Activated CD8-positive, alpha-beta T cell treated with anti-CD3 and anti-CD28 coated beads, Interleukin-2, amount 10 ng/mL, durations not matched to agents 7 days and 5 days (primary cell): ENCODE measurements around the gene CAPN14. TPM values are rescaled to one million over a fixed set of nuclear protein-coding genes. Genes with fewer than 3 reads are reported as not detected.

Source experiments
- ATAC-seq: fragments of 150-1000 bp; cut with Tn5 transposase; one replicate; pipeline ENCODE4 v1.10.0; 2021; ENCODE audit warnings: moderate library complexity
- CTCF ChIA-PET: fragments of 350-600 bp; sonication (Branson Sonifier 250); formaldehyde crosslinking; loops from one replicate; lab custom pipeline; 2021; ENCODE audit warnings: antibody characterized with exemption; lab: Charles Lee
- POLR2A ChIA-PET: fragments of 350-600 bp; sonication (Branson Sonifier 250); formaldehyde crosslinking; loops from one replicate; lab custom pipeline; 2021; ENCODE audit warnings: antibody characterized with exemption; lab: Charles Lee
- DNase-seq: peaks from one replicate; pipeline ENCODE4 v3.0.0-alpha.2; 2020
- H3K27ac Mint-ChIP-seq: one replicate; pipeline ENCODE4 v1.8.0; 2021; ENCODE audit warnings: mild to moderate bottlenecking, mixed read lengths
- H3K27me3 Mint-ChIP-seq: one replicate; pipeline ENCODE4 v1.8.0; 2021; ENCODE audit warnings: low read depth, mixed read lengths
- H3K36me3 Mint-ChIP-seq: one replicate; pipeline ENCODE4 v1.8.0; 2021; ENCODE audit warnings: low read depth, mixed read lengths
- H3K4me1 Mint-ChIP-seq: one replicate; pipeline ENCODE4 v1.8.0; 2021; ENCODE audit warnings: low read depth, mixed read lengths
- H3K4me3 Mint-ChIP-seq: one replicate; pipeline ENCODE4 v1.8.0; 2021; ENCODE audit warnings: mild to moderate bottlenecking, mixed read lengths
- H3K9me3 Mint-ChIP-seq: one replicate; pipeline ENCODE4 v1.8.0; 2022; ENCODE audit warnings: mixed read lengths; ENCODE audit not compliant: insufficient read depth
- total RNA-seq, 2 experiments: library from RNA; stranded (reverse); gene quantifications; one replicate each; pipeline ENCODE4 v1.2.3, GENCODE V29; 2021

The CAPN14 gene
- total RNA-seq, 2 experiments from 2014 or later = not detected

DNA sequence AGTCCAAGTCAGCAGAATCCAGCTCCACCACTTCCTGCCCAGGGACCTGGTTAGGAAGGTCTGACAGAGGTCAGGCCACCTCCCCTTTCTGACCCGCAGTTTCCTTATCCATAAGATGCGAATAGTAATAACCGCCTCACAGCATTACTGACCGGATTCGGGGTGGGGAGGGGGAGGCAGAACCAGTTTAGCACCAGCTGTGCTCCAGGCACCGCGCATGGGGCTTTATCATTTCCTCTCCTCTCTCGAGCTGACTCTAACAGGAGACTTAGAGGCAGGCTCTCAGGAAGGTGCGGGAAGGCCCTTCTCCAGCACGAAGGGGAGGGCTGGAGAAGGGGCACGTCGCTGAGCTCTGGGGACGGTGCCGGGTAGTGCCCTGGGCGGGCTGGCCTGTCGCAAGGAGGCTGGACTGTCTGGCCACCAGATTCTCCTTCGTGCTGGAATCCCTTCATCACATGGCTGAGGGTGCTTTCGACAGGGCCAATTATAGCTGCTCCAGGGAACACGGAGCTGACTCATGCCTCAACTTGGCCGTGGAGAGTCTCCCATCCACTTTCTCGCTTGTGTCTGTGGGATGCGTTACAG is 22.4 kb upstream of the CAPN14 start:
- Mint-ChIP-seq H3K4me1 (peaks cover 13% of the 10 kb centered on the region), H3K36me3 (no peaks in the 10 kb centered on the region), H3K27me3 (no peaks in the 10 kb centered on the region), H3K27ac (no peak overlapping the region), H3K4me3 (no peak overlapping the region), H3K9me3 (no peaks in the 10 kb centered on the region)
- ChIA-PET POLR2A (no interaction called here), CTCF (no interaction called here)
- ATAC-seq (no peak), DNase-seq (no peak)

DNA sequence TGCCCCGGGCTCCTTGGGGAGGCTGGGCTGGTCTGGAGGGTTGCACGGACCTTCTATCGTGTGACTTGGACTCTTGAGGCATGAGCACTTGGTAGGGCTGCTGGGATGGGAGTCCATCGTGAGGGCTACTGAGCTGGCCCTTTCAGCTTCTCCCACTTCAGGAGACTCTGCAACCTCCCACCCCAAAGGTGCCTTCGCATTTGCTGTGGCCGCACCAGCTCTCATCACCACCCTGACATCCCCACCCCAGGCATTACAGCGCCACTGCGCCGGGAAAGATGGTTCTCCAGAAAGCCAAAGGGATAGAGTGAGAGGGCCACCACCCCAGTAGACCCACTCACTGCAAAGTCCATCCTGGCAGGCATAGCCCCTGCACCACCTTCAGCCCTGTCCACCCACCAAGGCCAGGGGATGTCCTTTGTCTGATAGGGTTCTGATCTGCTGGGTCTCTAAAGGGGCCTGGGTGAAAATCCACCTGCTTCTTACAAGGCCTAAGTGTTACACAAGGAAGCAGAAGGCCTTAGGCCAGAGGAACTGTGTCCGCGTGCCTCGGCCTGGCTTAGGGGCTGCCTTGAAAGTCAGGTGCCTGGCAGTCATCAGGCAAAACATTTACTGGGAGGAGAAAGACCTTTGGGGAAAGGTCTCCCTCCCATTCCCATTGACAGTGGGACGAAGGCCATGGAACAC is 21.7 kb upstream of the CAPN14 start:
- Mint-ChIP-seq H3K36me3 (no peaks in the 10 kb centered on the region), H3K9me3 (no peaks in the 10 kb centered on the region), H3K4me3 (no peak overlapping the region), H3K27ac (no peak overlapping the region), H3K27me3 (no peaks in the 10 kb centered on the region), H3K4me1 (peaks cover 13% of the 10 kb centered on the region)
- POLR2A ChIA-PET = no interaction called here
- CTCF ChIA-PET = no interaction called here
- no peak for DNase-seq
- ATAC-seq = no peak

DNA sequence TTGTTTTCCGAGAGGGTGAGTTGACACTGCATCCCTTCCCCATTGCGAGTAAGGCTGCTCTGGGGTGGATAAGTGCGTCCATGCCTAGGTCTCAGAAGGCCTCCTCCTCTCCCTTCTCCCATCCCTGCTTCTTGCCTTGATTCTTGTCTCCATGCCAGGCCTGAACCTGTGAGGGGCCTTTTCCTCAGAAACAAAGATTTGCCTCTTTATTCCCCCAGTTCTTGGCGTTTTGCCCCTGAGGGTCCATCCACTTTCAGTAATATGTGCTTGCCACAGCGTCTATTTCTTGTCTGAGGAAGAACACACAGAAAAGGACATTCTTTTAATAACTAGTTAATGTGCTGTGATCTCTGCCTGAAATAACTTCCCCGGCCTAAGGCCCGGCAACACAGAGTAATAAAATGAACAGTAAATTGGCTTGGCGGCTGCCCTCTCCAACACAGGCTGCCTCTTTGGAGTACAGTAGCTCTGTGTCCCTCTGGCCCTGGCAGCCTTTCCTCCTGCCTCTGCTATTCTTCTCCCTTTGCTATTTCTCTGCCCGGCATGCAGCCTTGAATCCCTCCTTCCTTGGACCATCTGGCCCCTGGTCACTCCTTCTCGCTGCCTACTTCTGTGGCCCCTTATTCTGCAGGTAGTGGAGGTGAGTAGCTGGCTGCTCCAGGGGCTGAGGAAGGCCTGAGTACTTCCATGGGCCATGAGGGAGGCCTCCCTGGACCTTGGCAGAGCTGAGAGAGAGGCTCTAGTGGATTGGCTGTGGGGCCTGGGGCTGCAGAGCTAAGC is 21.0 kb upstream of the CAPN14 start:
- ChIA-PET POLR2A (no interaction called here), CTCF (no interaction called here)
- no peak for ATAC-seq
- no peaks in the 10 kb centered on the region for H3K9me3 Mint-ChIP-seq
- H3K4me3 Mint-ChIP-seq = no peak overlapping the region
- no peak overlapping the region for H3K27ac Mint-ChIP-seq
- no peaks in the 10 kb centered on the region for H3K27me3 Mint-ChIP-seq
- no peak for DNase-seq
- no peaks in the 10 kb centered on the region for H3K36me3 Mint-ChIP-seq
- H3K4me1 Mint-ChIP-seq = peaks cover 18% of the 10 kb centered on the region

DNA sequence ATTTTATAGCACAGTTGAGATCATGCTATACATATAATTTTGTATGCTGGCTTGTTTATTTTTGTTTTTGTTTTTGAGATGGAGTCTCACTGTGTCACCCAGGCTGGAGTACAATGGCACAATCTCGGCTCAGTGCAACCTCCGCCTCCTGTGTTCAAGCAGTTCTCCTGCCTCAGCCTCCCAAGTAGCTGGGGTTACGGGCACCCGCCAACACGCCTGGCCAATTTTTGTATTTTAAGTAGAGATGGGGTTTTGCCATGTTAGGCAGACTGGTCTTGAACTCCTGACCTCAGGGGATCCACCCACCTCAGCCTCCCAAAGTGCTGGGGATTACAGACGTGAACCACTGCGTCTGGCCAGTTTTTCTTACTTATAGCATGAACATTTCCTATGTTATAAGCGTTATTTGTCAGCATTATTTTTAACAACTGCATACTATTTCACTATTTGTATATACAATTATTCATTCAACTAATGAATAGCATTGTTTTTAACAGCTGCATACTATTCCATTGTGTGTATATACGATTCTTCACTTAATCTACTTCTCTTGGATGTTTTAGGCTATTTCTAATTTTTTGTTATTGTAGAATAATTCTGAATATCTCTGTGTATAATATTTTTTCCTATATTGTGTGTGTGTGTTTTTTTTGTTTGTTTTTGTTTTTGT is 20.2 kb upstream of the CAPN14 start:
- Mint-ChIP-seq H3K27me3 (peaks cover 6% of the 10 kb centered on the region), H3K27ac (no peak overlapping the region), H3K36me3 (no peaks in the 10 kb centered on the region), H3K4me1 (peaks cover 20% of the 10 kb centered on the region), H3K9me3 (no peaks in the 10 kb centered on the region), H3K4me3 (no peak overlapping the region)
- CTCF ChIA-PET = no interaction called here
- ATAC-seq = no peak
- no peak for DNase-seq
- POLR2A ChIA-PET = no interaction called here

DNA sequence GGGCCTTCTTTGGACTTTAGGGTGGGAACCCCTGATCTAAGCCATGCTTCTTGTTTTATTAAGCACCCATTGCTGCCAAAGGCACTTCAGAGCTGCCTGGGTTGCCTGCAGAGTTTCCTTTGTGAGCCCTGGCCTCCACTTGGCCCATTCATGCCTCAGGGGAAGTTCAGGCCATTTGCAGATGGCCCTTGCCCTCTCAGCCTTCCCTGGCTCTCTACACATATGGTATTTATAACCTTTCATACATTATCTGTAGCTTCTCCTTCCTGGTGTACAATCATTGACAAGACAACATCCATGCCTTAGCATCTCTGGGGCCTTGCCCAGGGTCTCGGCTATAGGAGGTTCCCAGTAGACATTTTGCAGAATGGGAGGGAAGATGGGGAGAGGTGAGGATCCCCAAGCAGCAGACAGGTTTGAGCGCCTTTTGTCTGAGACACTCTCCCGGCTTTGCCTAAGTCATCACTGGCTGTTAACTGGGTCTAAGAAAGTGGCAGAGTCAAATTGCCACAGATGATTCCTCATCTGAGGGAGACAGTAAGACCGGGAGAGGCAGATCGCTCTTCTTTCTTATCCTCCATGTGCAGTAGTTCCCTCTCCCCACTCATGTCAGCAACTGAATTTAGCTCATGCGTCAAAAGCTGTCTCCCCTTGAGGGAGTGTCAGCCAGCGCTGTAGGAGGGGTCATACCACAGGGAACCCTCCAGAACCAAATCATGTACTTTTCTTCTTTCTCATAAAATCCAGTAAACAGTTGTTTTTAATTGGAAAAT is 19.3 kb upstream of the CAPN14 start:
- CTCF ChIA-PET = interaction anchor here (3.0 kb wide), 1 partner anchor 97 kb away, joined by 9 read pairs; no protein-coding TSS in a partner anchor
- ATAC-seq (no peak), DNase-seq (no peak)
- peaks cover 13% of the 10 kb centered on the region for H3K4me1 Mint-ChIP-seq
- POLR2A ChIA-PET = no interaction called here
- no peaks in the 10 kb centered on the region for H3K36me3 Mint-ChIP-seq
- H3K4me3 Mint-ChIP-seq = no peak overlapping the region
- no peaks in the 10 kb centered on the region for H3K9me3 Mint-ChIP-seq
- no peak overlapping the region for H3K27ac Mint-ChIP-seq
- peaks cover 10% of the 10 kb centered on the region for H3K27me3 Mint-ChIP-seq

DNA sequence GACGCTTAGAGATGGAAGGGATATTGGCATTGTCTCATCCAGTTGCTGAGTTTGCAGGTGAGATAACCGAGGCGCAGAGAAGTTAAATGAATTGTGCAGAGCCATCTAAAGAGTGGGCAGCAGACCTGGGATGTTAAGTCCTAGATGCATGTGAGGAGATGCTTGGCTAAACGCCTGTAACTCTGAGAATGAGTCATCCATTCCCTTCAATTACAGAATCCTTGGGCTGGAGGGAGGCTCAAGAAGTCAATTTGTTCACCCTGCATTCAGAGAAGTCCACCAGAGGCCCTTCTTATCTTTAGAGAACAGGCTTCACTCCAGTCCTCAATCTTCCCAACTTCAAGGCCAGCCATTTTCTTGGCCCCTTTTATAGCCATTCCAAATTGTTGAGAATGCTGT is 18.2 kb upstream of the CAPN14 start:
- ChIA-PET CTCF (interaction anchor here (3.0 kb wide), 1 partner anchor 98 kb away, joined by 9 read pairs; no protein-coding TSS in a partner anchor), POLR2A (no interaction called here)
- Mint-ChIP-seq H3K4me1 (peaks cover 8% of the 10 kb centered on the region), H3K4me3 (no peak overlapping the region), H3K27ac (no peak overlapping the region), H3K36me3 (no peaks in the 10 kb centered on the region), H3K27me3 (peaks cover 16% of the 10 kb centered on the region), H3K9me3 (no peaks in the 10 kb centered on the region)
- no peak for DNase-seq
- ATAC-seq = no peak

DNA sequence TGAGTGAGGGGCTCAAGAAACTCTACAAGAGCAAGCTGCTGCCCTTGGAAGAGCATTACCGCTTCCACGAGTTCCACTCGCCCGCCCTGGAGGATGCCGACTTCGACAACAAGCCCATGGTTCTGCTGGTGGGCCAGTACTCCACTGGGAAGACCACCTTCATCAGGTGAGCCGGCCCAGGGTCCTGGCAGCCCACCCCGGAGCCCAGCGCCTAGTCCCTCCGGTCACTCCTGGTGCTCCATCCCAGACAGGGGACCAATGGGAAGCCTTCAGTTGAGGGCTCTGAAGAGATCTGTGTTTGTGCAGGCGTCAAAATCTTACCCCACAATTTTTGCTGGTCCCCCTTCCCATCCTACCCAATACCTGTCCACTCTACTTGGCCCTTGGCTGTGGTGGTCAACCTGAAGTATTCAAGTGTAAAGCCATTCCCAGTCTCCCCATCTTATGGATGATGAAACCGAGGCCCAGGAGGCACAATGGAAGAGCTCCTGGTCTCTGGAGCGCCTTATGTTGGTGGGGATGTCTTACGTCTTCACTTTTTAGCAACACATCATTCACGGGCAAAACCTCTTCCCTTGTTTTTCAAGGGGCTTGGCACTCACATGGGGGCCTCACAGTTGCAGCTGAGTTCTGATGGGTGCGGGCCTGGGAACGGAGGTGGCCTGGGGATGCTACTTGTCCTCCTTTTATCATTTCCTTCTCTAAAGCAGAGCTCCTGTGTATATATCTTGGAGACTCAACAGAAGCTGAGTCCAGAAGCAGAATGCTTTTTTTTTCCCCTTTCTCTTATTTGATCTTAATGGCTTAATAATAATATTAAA is 17.6 kb upstream of the CAPN14 start:
- peaks cover 8% of the 10 kb centered on the region for H3K4me1 Mint-ChIP-seq
- ChIA-PET CTCF (interaction anchor here (3.0 kb wide), 1 partner anchor 99 kb away, joined by 9 read pairs; no protein-coding TSS in a partner anchor), POLR2A (no interaction called here)
- no peaks in the 10 kb centered on the region for H3K36me3 Mint-ChIP-seq
- H3K4me3 Mint-ChIP-seq = peak overlapping the region; percentile 23
- peaks cover 22% of the 10 kb centered on the region for H3K27me3 Mint-ChIP-seq
- H3K9me3 Mint-ChIP-seq = no peaks in the 10 kb centered on the region
- H3K27ac Mint-ChIP-seq = no peak overlapping the region
- no peak for DNase-seq
- ATAC-seq = no peak

DNA sequence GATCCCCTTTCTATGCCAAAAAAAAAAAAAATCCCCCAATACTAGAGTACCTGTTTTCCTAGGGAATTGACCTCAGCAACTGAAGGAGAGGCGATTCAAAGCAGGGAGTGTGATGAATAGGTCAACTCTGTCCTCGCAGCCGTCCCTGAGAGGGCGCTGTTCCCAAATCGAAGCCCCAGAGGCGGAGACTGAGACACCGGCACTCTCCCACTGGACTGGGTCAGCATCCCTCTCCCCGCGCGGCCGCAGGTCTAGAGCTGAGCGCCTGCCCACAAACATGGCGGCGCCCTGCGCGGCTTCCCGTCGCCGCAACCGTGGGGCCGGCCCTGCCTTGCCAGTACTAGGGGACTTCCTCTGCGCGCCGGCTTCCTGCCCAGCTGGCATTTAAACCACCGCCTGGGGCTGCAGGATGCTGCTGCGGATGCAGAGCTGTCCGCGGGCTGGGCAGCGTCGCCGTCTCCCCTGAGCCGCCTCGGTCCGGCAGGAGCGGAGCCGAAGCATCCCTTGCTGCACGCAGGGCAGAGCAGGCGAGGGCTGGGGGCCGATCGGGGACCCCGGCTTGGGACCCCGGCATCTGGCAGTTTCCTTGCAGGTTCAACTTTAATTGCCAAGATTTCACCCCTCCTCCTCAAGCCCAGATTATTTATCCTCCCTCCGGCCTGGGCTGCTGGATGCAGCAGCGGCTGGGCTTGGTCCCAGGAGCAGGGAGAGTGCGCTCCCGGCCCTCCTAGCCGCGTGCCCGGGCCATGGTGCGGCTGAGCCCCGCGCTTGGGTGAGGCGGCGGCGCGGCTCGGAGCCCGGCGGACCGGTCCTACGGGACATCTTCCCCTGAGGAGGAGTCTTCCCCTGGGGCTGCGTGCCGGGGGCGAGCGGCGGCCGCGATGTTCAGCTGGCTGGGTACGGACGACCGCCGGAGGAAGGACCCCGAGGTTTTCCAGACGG is 16.7 kb upstream of the CAPN14 start, which contains the start of gene EHD3:
TSS of gene EHD3 (plus strand) at position 412 of the 942 bp plus-strand sequence. CDS start at position 882, 470 bp downstream.
- ChIA-PET POLR2A (no interaction called here), CTCF (interaction anchor here (0.9 to 3.0 kb wide), 2 partner anchors 64 to 100 kb away, joined by 3 to 9 read pairs; no protein-coding TSS in a partner anchor)
- Mint-ChIP-seq H3K27me3 (peaks cover 25% of the 10 kb centered on the region), H3K9me3 (no peaks in the 10 kb centered on the region), H3K36me3 (no peaks in the 10 kb centered on the region), H3K27ac (no peak within 1 kb of the TSS), H3K4me3 (peak within 1 kb of the TSS; percentile 62), H3K4me1 (peaks cover 8% of the 10 kb centered on the region)
- ATAC-seq (peak; percentile 99), DNase-seq (peak; percentile 85)

DNA sequence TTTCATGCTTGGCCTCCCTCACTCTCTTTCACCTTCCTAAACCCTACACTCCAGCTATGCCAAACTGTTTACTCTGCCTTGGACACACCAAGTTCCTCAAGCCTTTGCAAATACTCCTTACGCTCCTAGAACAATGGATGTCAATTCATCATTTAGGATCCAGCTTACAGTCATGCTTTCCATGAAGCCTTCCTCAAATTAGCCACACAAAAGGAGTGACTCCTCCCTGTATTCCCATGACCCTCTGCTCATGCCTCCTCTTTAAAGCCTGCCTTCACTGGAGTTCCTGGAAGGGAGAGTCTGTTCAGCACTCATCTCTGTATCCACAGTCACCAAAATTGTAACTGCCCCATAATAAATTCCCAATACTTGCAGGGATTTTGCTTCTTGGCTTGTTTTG is 15.9 kb upstream of the CAPN14 start:
- Mint-ChIP-seq H3K9me3 (no peaks in the 10 kb centered on the region), H3K4me3 (peak overlapping the region; percentile 62), H3K36me3 (no peaks in the 10 kb centered on the region), H3K27ac (no peak overlapping the region), H3K27me3 (peaks cover 25% of the 10 kb centered on the region), H3K4me1 (peaks cover 8% of the 10 kb centered on the region)
- no peak for ATAC-seq
- no peak for DNase-seq
- CTCF ChIA-PET = interaction anchor here (0.9 kb wide), 1 partner anchor 63 kb away, joined by 3 read pairs; no protein-coding TSS in a partner anchor
- POLR2A ChIA-PET = no interaction called here

DNA sequence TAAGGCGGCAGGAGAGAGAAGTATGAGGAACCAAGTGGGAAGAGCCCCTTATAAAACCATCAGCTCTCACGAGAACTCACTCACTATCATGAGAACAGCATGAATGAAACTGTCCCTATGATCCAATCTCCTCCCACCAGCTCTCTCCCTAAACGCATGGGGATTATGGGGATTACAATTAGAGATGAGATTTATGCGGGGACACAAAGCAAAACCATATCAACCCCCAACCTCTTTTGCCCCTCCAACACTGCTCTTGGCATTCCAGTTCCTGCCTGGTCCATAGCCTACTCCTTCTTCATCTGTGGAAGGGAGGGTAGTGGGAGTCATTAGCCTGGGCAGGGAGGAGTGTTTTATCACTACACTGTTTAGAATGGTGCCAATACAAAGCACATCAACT is 15.3 kb upstream of the CAPN14 start:
- no peak overlapping the region for H3K27ac Mint-ChIP-seq
- H3K9me3 Mint-ChIP-seq = no peaks in the 10 kb centered on the region
- no peak overlapping the region for H3K4me3 Mint-ChIP-seq
- H3K36me3 Mint-ChIP-seq = no peaks in the 10 kb centered on the region
- DNase-seq (no peak), ATAC-seq (no peak)
- ChIA-PET POLR2A (no interaction called here), CTCF (no interaction called here)
- peaks cover 8% of the 10 kb centered on the region for H3K4me1 Mint-ChIP-seq
- H3K27me3 Mint-ChIP-seq = peaks cover 26% of the 10 kb centered on the region
